ENCODE measurements around the gene ARID3A.

Gene ARID3A

DNA sequence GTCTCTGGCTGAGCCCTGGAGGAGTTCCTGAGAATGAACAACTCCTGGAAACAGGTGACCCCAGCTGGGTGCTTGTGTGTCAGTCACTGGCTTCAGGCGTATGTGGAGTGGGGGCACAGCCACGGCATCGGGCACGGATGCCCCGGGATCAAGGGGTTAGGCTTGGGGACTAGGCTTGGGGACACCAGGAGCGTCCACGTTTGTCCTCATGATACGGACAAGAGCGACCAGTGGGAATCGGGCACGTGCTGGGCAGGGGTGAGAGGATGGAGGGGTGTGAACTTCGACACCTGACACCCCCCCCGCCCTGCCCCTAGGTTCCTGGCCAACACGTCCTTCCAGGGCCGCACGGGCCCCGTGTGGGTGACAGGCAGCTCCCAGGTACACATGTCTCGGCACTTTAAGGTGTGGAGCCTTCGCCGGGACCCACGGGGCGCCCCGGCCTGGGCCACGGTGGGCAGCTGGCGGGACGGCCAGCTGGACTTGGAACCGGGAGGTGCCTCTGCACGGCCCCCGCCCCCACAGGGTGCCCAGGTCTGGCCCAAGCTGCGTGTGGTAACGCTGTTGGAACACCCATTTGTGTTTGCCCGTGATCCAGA, 78.5 kb downstream of the ARID3A start:
- TF ChIP-seq, protein P1, sequence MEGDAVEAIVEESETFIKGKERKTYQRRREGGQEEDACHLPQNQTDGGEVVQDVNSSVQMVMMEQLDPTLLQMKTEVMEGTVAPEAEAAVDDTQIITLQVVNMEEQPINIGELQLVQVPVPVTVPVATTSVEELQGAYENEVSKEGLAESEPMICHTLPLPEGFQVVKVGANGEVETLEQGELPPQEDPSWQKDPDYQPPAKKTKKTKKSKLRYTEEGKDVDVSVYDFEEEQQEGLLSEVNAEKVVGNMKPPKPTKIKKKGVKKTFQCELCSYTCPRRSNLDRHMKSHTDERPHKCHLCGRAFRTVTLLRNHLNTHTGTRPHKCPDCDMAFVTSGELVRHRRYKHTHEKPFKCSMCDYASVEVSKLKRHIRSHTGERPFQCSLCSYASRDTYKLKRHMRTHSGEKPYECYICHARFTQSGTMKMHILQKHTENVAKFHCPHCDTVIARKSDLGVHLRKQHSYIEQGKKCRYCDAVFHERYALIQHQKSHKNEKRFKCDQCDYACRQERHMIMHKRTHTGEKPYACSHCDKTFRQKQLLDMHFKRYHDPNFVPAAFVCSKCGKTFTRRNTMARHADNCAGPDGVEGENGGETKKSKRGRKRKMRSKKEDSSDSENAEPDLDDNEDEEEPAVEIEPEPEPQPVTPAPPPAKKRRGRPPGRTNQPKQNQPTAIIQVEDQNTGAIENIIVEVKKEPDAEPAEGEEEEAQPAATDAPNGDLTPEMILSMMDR (IDR thresholded peaks at IDR 0.05), result no peak
- Histone ChIP-seq H3K4me3 (no peak overlapping the region), H3K27ac (no peak overlapping the region)
- DNase-seq (ENCODE audit: low spot score), result no peak

- TF ChIP-seq, protein P1 (IDR thresholded peaks at IDR 0.05), result no peak
These were observed 79.2 kb downstream of the ARID3A start for GRCh38 chr19:1004803-1005664.

GRCh38 chr19:1006711-1007398, 81.0 kb downstream of the ARID3A start:
- no peak overlapping the region for H3K27ac ChIP-seq
- TF ChIP-seq, protein P1 (IDR thresholded peaks at IDR 0.05), result no peak
- no peak for DNase-seq (ENCODE audit: low spot score)
- no peak overlapping the region for H3K4me3 ChIP-seq

More at GRCh38 chr19:1004803-1005664, 79.2 kb downstream of the ARID3A start:
- no peak overlapping the region for H3K4me3 ChIP-seq
- no peak for DNase-seq (ENCODE audit: low spot score)
- no peak overlapping the region for H3K27ac ChIP-seq

- Histone ChIP-seq H3K4me3 (no peak overlapping the region), H3K27ac (no peak overlapping the region)
- TF ChIP-seq, protein P1 (IDR thresholded peaks at IDR 0.05), result no peak
- no peak for DNase-seq (ENCODE audit: low spot score)
These were observed 81.8 kb downstream of the ARID3A start for GRCh38 chr19:1007399-1008251.

- Histone ChIP-seq H3K4me3 (no peak overlapping the region), H3K27ac (no peak overlapping the region)
- DNase-seq (ENCODE audit: low spot score), result no peak
- TF ChIP-seq, protein P1 (IDR thresholded peaks at IDR 0.05), result no peak
These were observed 82.6 kb downstream of the ARID3A start for GRCh38 chr19:1008268-1009040.

All from coronary artery (tissue), 2 donors.